H4 (cell line): ENCODE measurements around the gene RNF130. TPM values are rescaled to one million over a fixed set of nuclear protein-coding genes. Genes with fewer than 3 reads are reported as not detected.
"Not testable (repeated sequence)": the region's sequence is repeated elsewhere in the genome, so short reads cannot be mapped to it uniquely, and the experiment has no call there.

Experiments used
- DNase-seq: peaks from one replicate; pipeline ENCODE4 v3.0.0-alpha.2; 2015; ENCODE audit warnings: low spot score
- total RNA-seq: library from RNA; depleted of rRNA; stranded (reverse); fragments of >200 nt; shearing (Covaris generic); gene quantifications from 2 replicates; pipeline ENCODE4 v1.2.3, GENCODE V29; 2014

RNF130 gene
- total RNA-seq, 1 experiment from 2014 or later, result 120 TPM

DNA sequence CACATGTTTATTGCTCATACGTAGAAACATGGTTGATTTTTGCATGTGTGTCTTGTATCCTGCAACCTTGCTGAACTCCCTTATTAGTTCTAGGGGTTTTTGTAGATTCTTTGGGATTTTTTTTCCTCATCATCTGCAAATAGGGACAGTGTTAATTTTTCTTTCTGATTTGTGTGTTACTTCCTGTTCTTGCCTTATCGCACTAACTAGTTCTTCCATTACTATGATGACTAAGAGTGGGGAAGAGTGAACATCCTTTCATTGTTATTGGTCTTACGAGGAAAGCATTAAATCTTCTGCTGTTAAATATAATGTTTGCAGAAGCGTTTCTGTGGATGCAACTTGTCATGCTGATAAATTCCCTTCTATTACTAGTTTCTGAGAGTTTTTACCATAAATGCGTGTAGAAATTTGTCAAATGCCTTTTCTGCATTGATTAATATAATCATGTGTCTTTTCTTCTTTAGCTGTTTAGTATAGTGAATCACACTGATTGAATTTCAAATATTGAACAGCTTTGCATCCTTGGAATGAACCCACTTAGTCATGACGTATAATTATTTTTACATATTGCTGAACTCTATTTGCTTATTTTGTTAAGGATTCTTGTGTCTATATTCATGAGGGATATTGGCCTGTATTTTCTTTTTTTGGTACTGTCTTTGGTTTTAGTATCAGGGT lies 32.1 kb upstream of the RNF130 start:
- no peak for DNase-seq

GRCh38 chr5:180102636-180103035 lies 31.1 kb upstream of the RNF130 start:
- DNase-seq, result no peak

DNA sequence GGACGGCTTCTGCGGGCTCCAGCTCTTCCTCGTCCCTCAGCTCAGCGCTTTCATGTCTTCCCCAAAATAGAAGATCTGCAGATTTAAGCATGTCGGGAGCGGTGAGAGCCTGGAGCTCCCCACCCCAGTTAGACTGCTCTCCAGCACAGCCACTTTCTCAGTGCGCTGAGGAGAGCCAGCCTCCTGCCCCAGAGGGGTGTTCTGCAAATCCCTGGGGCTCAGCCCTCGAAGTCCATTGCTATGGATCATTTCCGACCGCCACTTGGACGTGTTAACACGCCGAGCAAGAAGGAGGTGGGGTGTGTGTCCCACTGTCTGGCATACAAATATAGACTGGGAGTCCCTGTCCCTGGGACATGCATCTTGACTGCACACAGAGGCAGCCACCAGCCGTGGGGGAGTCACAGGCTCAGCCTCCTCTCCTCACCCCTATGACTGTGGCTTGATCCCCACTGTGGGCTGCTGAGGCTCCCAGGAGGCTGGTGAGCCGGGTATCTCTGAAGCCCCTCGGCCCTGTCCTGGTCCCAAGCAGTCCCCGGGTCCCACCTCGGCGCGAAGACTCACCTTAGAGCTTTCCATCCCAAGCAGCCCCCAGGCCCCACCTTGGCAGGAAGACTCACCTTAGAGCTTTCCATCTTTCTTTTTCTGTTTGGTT lies 30.0 kb upstream of the RNF130 start:
- DNase-seq, result no peak

DNA sequence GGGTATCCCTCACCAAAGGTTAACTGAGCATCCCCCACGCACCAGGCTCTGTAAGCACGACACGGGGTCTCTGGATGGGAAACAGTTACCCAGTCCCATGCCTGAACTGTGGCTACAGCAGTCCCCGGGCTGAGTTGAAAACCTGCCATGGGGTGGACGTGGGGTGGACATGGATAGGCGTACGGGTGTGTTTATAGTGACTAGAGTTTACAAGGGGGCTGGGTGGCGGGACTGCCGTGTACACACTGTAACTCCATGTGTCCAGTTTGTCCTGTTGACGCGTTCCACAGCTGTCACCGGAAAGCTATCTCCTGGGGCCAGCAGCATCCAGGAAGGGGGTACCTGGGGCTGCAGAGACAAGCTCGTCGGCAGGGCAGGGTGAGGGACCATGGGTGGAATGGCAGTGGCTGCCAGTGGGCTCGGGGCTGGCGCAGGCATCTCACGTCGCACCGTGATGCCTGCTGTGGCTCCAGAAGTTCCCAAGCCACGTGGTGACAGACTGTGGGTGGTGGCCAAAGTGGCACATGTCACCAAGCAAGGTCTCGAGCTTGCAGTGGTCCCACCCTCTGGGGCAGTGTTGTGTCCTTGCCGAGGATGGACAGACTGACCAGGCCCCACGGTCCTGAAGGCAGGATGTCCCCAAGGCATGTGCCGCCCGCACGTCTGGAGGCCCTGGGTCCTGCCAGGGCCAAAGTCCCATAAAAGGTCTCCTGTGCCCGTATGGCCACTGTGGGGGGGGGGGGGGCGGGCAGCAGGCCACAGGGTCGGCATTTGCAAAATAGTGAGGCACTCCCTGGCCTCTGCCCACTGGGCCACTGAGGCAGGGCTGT lies 29.3 kb upstream of the RNF130 start:
- no peak for DNase-seq

- DNase-seq, result no peak
Observed at GRCh38 chr5:180099733-180100611, 28.4 kb upstream of the RNF130 start.

GRCh38 chr5:180098991-180099732 lies 27.6 kb upstream of the RNF130 start:
- DNase-seq, result no peak

DNA sequence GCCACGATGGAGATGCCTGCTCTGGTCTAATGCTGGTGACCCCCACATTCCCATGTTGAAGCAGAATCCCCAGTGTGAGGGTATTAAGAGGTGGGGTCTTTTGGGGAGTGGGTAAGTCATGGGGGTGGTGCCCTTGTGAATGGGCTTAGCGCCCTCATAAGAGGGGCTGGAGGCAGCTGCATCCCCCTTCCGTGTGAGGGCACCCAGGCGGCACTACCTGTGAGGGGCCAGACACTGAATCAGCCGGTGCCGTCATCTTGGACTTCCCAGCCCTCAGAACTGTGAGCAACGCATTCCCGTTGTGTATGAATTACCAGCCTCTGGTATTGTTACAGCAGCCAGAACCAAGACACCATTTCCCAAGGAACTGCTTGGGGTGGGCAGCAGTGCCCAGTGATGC lies 27.0 kb upstream of the RNF130 start:
- DNase-seq, result no peak

DNA sequence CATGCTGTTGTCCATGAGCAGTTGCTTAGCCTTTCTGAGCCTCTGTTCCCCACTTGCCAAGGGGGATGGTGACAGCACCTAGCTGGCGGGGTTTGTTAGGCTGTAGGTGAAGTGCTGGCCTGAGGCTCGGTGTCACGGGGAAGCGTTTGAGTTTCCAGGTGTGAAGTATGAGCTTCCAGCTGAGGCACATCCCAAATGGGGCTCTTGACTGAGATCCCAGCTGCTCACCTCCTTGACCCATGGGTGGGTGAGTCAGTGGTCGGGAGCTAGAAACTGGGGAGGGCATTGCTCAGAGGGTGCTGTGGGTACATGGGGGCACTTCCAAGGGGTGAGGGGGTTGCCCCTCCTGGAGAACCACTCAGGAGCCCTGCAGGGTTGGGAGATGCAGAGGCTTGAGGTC lies 26.4 kb upstream of the RNF130 start:
- no peak for DNase-seq

- DNase-seq, result no peak
Observed at GRCh38 chr5:180097163-180097894, 25.8 kb upstream of the RNF130 start.

DNA sequence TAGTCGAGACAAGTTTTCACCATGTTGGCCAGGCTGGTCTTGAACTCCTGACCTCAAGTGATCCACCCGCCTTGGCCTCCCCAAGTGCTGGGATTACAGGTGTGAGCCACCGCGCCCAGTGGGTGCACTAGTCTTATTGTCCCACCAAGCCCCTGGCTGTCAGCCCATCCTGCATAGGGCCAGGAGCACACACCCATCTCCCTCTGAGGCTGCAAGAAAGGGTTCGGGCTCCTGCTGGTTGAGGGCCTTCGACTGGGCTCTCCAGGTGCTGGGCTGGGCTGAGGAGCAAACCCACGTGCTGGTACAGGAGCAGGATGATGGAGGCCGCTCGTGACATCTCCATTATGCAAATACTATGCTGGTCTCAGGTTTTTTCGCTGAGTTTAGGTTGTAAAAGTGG lies 25.1 kb upstream of the RNF130 start:
- DNase-seq, result no peak

DNA sequence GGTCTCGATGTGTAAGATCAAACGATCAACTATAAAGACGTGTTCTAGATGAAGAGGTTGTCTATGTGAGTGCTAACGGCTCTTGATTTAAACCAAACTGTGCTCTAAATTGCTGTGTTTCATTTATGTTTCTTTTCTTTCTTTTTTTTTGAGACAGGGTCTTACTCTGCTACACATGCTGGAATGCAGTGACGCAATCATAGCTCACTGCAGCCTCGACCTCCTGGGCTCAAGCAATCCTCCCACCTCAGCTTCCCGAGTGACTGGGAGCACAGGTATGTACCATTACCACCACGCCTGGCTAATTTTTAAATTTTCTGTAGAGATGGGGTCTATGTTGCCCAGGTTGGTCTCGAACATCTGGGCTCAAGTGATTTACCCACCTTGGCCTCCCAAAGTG lies 24.0 kb upstream of the RNF130 start:
- no peak for DNase-seq

GRCh38 chr5:180093651-180094382 lies 22.3 kb upstream of the RNF130 start:
- DNase-seq, result no peak

- no peak for DNase-seq
Observed at GRCh38 chr5:180093241-180093640, 21.7 kb upstream of the RNF130 start.

GRCh38 chr5:180090769-180091546 lies 19.4 kb upstream of the RNF130 start:
- peak; percentile 83 for DNase-seq

DNA sequence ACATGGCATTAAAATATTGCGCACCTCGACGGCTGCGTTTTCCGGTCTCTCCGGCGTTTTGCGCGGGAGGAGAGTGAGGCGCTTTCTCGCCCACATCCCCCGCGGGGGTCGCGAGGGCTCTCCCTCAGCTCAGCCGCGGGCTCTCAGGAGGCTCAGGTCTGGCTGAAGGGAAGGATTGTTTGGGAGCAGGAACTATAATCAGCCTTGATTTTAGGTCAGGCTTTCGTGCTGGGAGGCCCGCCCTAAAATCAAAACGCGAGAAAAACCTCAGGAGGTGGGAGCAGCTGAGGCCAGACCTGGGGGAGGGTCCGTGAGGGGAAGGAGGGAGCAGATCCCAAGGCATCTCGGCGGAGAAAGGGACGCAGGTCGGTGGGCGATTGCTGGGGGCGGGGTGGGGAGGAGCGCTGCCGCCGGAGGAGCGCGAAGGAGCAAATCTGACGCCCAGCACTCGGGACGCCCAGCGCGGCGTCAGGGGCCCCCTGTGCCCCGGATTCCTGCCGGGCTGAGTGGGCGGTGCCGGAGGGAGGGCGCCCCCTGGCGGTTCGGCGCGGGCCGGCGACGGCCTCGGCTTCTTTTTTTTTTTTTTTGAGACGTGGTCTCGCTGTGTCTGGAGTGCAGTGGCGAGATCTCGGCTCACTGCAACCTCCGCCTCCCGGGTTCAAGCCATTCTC lies 18.7 kb upstream of the RNF130 start:
- DNase-seq, result peak; percentile 60

GRCh38 chr5:180089628-180090027 lies 18.1 kb upstream of the RNF130 start:
- DNase-seq, result not testable (repeated sequence)

DNA sequence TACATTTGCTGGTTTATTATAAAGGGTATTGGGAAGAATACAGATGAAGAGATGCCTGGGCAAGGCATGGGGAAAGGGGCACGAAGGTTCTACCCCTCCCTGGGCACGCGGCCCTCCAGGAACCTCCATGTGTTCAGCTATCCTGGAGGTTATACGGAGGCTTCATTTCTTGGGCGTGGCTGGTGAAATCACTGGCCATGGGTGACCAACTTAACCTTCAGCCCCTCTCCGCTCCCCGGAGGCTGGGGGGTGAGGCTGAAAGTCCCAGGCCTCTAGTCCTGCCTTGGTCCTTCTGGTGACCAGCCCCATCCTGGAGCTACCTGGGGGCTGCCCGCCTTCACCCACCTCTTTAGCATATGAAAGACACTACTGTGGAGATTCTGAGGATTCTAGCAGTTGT lies 17.0 kb upstream of the RNF130 start:
- DNase-seq, result no peak

- no peak for DNase-seq
Observed at GRCh38 chr5:180086816-180087399, 15.3 kb upstream of the RNF130 start.
